Transverse colon (tissue), 4 donors: Measurements from ENCODE around the gene RBCK1. TPM values are rescaled to one million over a fixed set of nuclear protein-coding genes. Genes with fewer than 3 reads are reported as not detected.

Experiments
- DNase-seq: peaks from one replicate; pipeline ENCODE4 v3.0.0-alpha.2; 2019
- H3K27ac ChIP-seq, 4 donors: fragments of 200-600 bp; sonication (generic); 2 replicates each; pipeline ENCODE4 v1.5.1; 2016 to 2018; ENCODE audit warnings: inconsistent platforms in 4 of 4
- H3K27me3 ChIP-seq: fragments of 200-600 bp; sonication (generic); 2 replicates; pipeline ENCODE4 v1.5.1; 2017; ENCODE audit warnings: inconsistent platforms
- H3K36me3 ChIP-seq, 4 donors: fragments of 200-600 bp; sonication (generic); 2 replicates each; pipeline ENCODE4 v1.5.1; 2017 to 2019; ENCODE audit warnings: inconsistent platforms in 4 of 4
- H3K4me1 ChIP-seq, 4 donors: fragments of 200-600 bp; sonication (generic); 2 replicates each; pipeline ENCODE4 v1.5.1; 2017 to 2020; ENCODE audit warnings: inconsistent platforms in 4 of 4
- H3K4me3 ChIP-seq, 4 donors: fragments of 200-600 bp; sonication (generic); 1 replicate in 1 of 4; 2 replicates in 3 of 4; pipeline versions ENCODE4 v1.5.1 to v1.6.1; 2017 to 2019; ENCODE audit warnings: inconsistent platforms in 4 of 4
- H3K9me3 ChIP-seq, 2 donors: fragments of 200-600 bp; sonication (generic); 2 replicates each; pipeline ENCODE4 v1.5.1; 2017 to 2019; ENCODE audit warnings: inconsistent platforms in 2 of 2
- EP300 ChIP-seq: sonication (generic); formaldehyde crosslinking; IDR thresholded peaks from one replicate; pipeline ENCODE4 v1.6.1; 2017; ENCODE audit warnings: antibody characterized with exemption, low read depth
- POLR2A ChIP-seq: fragments of 450-650 bp; IDR thresholded peaks from one replicate; pipeline ENCODE4 v1.6.1; 2016; ENCODE audit warnings: antibody characterized with exemption, mild to moderate bottlenecking, moderate library complexity
- POLR2AphosphoS5 ChIP-seq, 3 donors: sonication (generic); formaldehyde crosslinking; IDR thresholded peaks; one replicate each; pipeline ENCODE4 v1.6.1; 2016; ENCODE audit warnings: antibody characterized with exemption in 3 of 3
- WGBS, 2 donors: methylation state at CpG; one replicate each; pipeline ENCODE4 v1.1.5; 2018; ENCODE audit warnings: low coverage in 1 of 2; 5-methylcytosine and 5-hydroxymethylcytosine counted together
- in situ Hi-C, 4 donors: fragments of 200-750 bp; cut with MboI; loops; one replicate each; pipeline versions ENCODE4 v1.15.0 to v1.15.1; 2017; ENCODE audit warnings: low sequenced_read_pairs in 3 of 4, low pct_ligation_motif_present in 1 of 4, low pct_unique_long_range_greater_than_20kb in 1 of 4
- intact Hi-C: fragments of 100-400 bp; cut with DNase I; formaldehyde crosslinking; loops from one replicate; pipeline ENCODE4 v1.15.1; 2023; ENCODE audit warnings: low total_unique reads
- total RNA-seq, 4 donors: library from RNA; depleted of rRNA; stranded (reverse); fragments of >200 nt; gene quantifications; one replicate each; pipeline ENCODE4 v1.1.0, GENCODE V29; 2016
- TF ChIP-seq, protein P1 (sequence below), 5 experiments: fragments of 200-600 bp in 3 of 5; fragments of 450-650 bp in 2 of 5; sonication (generic) in 3 of 5; IDR thresholded peaks; 1 replicate in 2 of 5; 2 replicates in 3 of 5; pipeline ENCODE4 v1.5.1; 2016 to 2017; ENCODE audit warnings: antibody characterized with exemption in 5 of 5, inconsistent platforms in 3 of 5, mild to moderate bottlenecking in 2 of 5, moderate library complexity in 1 of 5

The RBCK1 gene
- total RNA-seq, 4 donors from 2014 or later, result 101 to 152 (median 110) TPM

DNA sequence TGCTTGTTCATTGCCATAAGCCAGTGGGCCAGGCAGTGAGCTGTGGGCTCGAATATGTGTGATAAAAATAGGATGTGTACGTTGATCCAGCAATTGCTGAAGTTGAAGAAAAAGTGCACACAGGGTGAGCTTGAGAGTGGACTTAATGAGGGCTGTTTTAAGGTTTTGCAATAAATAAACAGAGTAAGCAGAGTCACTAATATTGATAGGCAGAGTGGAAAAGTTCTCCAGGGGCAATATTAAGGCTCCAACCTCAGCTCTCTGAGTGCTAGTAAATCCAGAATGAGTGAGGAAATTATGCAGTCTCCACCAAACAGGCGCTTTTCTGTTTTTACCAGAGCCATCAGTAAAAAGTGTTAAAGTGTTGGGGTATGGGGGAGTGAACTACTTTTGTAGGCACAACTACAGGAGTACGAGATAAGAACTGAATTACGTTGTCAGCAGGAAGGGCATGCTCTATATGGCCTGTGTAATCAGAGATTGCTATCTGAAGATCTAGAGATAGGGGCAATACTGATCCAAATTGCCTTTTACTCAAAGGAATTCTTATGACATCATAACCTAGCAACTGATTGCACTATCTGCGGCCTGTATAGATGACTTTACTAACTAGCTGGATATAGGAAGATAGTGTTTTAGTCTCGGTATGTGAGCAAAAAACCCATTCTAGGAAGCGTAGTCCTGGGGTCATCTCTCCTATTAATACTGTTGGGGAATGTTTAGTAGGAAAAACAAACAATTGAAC is 61.8 kb downstream of the RBCK1 start:
- no peaks in the 10 kb centered on the region for H3K36me3 ChIP-seq
- no peak overlapping the region for H3K4me3 ChIP-seq
- peaks cover 4% of the 10 kb centered on the region for H3K27me3 ChIP-seq
- DNase-seq, result no peak
- peaks cover 0 to 13% (median under 1%) of the 10 kb centered on the region in 4 donors for H3K4me1 ChIP-seq
- intact Hi-C loops (no loop called here), in situ Hi-C loops (loop anchor here in 1 of 4 donors (10.0 kb wide), 1 partner anchor 115 kb away; no protein-coding TSS in a partner anchor)
- WGBS, 2 donors, result 59 to 64% methylated on average over 7 to 8 of the region's 8 CpGs
- H3K27ac ChIP-seq, result no peak overlapping the region
- TF ChIP-seq, protein P1, sequence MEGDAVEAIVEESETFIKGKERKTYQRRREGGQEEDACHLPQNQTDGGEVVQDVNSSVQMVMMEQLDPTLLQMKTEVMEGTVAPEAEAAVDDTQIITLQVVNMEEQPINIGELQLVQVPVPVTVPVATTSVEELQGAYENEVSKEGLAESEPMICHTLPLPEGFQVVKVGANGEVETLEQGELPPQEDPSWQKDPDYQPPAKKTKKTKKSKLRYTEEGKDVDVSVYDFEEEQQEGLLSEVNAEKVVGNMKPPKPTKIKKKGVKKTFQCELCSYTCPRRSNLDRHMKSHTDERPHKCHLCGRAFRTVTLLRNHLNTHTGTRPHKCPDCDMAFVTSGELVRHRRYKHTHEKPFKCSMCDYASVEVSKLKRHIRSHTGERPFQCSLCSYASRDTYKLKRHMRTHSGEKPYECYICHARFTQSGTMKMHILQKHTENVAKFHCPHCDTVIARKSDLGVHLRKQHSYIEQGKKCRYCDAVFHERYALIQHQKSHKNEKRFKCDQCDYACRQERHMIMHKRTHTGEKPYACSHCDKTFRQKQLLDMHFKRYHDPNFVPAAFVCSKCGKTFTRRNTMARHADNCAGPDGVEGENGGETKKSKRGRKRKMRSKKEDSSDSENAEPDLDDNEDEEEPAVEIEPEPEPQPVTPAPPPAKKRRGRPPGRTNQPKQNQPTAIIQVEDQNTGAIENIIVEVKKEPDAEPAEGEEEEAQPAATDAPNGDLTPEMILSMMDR (IDR thresholded peaks at IDR 0.05), result no peak
- no peak for TF ChIP-seq EP300
- no peak for TF ChIP-seq POLR2A
- no peak for TF ChIP-seq POLR2AphosphoS5 (IDR thresholded peaks at IDR 0.05)
- peaks cover 0 to 9% of the 10 kb centered on the region in 2 donors for H3K9me3 ChIP-seq

DNA sequence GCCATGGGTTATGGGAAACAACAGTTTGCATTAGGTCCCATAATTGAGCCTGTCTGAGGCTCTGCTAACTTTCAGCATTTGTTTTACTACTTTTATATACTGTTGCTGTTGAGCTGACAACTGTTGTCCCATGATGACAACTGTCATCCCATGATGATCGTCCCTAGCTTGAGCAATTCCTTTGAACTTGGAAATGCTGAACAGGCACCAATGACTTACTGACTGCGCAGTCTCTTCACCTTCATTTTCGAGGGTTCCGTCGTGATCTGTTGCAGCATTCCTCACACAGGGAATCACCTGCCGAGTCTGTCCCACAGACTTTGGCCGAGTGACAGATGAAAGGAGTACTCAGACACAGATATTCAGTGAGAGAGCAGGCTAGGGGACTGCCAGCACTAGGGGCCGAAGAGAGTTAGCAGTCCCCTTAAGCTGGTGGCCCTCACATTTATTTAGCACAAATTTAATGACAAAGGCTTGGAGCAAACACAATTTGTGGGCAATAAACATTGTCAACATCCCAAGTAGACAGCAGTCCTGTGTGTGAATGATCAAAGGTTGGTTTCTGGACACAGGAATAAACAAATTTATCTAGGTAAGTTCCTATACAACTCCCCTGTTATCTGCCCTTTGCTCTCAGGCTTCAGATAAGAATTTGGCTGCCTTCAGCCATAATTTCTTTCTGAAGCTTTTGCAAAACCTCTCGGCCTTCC is 64.2 kb downstream of the RBCK1 start:
- in situ Hi-C loops (loop anchor here in 1 of 4 donors (10.0 kb wide), 1 partner anchor 117 kb away; no protein-coding TSS in a partner anchor), intact Hi-C loops (no loop called here)
- 86 to 90% methylated on average over 7 to 9 of the region's 9 CpGs for WGBS, 2 donors
- Histone ChIP-seq H3K36me3 (no peaks in the 10 kb centered on the region), H3K4me1 (peaks cover 0 to 31% (median 6%) of the 10 kb centered on the region in 4 donors), H3K27ac (peak overlapping the region in 3 of 4 donors; percentile 22 to 29 (median 27)), H3K27me3 (peaks cover 4% of the 10 kb centered on the region), H3K4me3 (no peak overlapping the region), H3K9me3 (peaks cover 0 to 8% of the 10 kb centered on the region in 2 donors)
- no peak for DNase-seq
- TF ChIP-seq POLR2AphosphoS5 (IDR thresholded peaks at IDR 0.05), result no peak
- TF ChIP-seq, protein P1 (IDR thresholded peaks at IDR 0.05), result no peak
- TF ChIP-seq POLR2A, result no peak
- TF ChIP-seq EP300, result no peak

DNA sequence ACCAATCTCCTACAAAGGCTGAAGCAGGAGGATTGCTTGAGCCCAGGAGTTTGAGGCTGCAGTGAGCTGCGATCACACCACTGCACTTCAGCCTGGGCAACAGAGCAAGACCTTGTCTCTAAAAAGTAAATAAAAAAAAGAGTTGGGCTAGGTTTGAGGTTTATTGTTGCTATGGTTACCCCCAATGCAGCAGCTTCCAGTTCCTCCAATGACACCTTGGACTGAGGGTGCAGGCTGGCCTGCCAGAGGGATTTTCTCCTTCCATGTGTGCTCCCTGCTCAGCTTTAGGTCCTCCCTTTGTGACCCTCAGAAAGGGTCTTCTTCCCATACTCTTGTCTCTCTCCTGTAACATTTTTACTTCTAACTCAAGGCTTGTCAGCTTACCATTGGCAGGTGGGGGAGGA is 64.8 kb downstream of the RBCK1 start:
- intact Hi-C loops, result no loop called here
- H3K9me3 ChIP-seq, result peaks cover 0 to 3% of the 10 kb centered on the region in 2 donors

DNA sequence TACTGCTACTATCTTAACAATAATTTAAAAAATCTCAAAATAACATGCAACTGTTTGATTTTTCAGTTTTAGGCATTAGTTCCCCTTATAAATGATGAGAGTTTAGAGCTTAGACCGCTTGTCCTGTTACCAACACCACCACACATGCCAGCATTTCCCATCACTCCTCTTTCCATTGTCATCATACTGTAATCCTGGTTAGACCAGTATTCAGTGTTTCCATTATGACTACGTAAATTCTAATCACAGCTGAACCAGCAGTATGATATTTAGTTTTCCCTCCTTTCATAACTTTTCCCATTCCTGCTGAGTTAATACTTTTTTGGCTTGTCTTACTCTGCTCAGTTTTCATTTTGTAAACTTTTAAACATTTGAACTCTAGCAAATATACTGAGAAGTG is 66.5 kb downstream of the RBCK1 start:
- H3K27me3 ChIP-seq, result no peaks in the 10 kb centered on the region
- peaks cover 0 to 6% (median 0%) of the 10 kb centered on the region in 4 donors for H3K36me3 ChIP-seq
- 79 to 84% methylated on average over 2 of the region's 2 CpGs for WGBS, 2 donors
- peaks cover 0 to 3% of the 10 kb centered on the region in 2 donors for H3K9me3 ChIP-seq
- no peak overlapping the region for H3K4me3 ChIP-seq
- in situ Hi-C loops (loop anchor here in 1 of 4 donors (10.0 kb wide), 1 partner anchor 120 kb away; no protein-coding TSS in a partner anchor), intact Hi-C loops (no loop called here)
- H3K4me1 ChIP-seq, result peaks cover 0 to 36% (median 9%) of the 10 kb centered on the region in 4 donors
- H3K27ac ChIP-seq, result peak overlapping the region in 1 of 4 donors; percentile 42
- TF ChIP-seq, protein P1 (IDR thresholded peaks at IDR 0.05), result no peak
- TF ChIP-seq EP300 (no peak), POLR2AphosphoS5 (IDR thresholded peaks at IDR 0.05) (no peak), POLR2A (no peak)
- DNase-seq, result no peak

More for the DNA sequence above, 64.8 kb downstream of the RBCK1 start:
- DNase-seq, result no peak
- Histone ChIP-seq H3K4me3 (no peak overlapping the region), H3K36me3 (peaks cover 0 to under 1% (median 0%) of the 10 kb centered on the region in 4 donors), H3K27ac (peak overlapping the region in 3 of 4 donors; percentile 22 to 29 (median 27)), H3K4me1 (peaks cover 0 to 31% (median 6%) of the 10 kb centered on the region in 4 donors), H3K27me3 (peaks cover 3% of the 10 kb centered on the region)
- 67% methylated on average over 1 of the region's 1 CpG for WGBS, 2 donors
- in situ Hi-C loops, result loop anchor here in 1 of 4 donors (10.0 kb wide), 1 partner anchor 118 kb away; no protein-coding TSS in a partner anchor
- no peak for TF ChIP-seq POLR2AphosphoS5 (IDR thresholded peaks at IDR 0.05)
